OCI-LY3 (cell line): ENCODE measurements around the gene RNASE13.

Source experiments
- H2AFZ ChIP-seq: fragments of 200-600, 300-600 bp; shearing (Covaris generic); 2 replicates; pipeline ENCODE4 v1.6.0; 2014; ENCODE audit warnings: antibody characterized with exemption, low read depth, low read length
- H3K27ac ChIP-seq: fragments of 200-600, 300-600 bp; sonication (generic); 2 replicates; pipeline ENCODE4 v1.5.1; 2014; ENCODE audit warnings: mild to moderate bottlenecking, low read length, moderate library complexity, mixed read lengths
- H3K27me3 ChIP-seq: fragments of 200-600, 300-600 bp; sonication (generic); 2 replicates; pipeline ENCODE4 v1.6.1; 2014; ENCODE audit warnings: low read depth, low read length, mixed read lengths
- H3K36me3 ChIP-seq: fragments of 200-600, 300-600 bp; sonication (generic); replicated peaks from 2 replicates; pipeline ENCODE3; 2014; ENCODE audit warnings: low read depth, low read length, mixed read lengths
- H3K4me1 ChIP-seq: fragments of 300-600, 200-600 bp; sonication (generic); 2 replicates; pipeline ENCODE4 v1.6.1; 2014; ENCODE audit warnings: low read length, mixed read lengths
- H3K4me2 ChIP-seq: fragments of 200-600, 300-600 bp; sonication (generic); 2 replicates; pipeline ENCODE4 v1.6.1; 2014; ENCODE audit warnings: low read length, mixed read lengths
- H3K4me3 ChIP-seq: fragments of 300-600, 200-600 bp; sonication (generic); 2 replicates; pipeline ENCODE4 v1.5.1; 2014; ENCODE audit warnings: antibody characterized with exemption, mild to moderate bottlenecking, low read length, moderate library complexity
- H3K79me2 ChIP-seq: fragments of 300-600, 200-600 bp; shearing (Covaris generic); 2 replicates; pipeline ENCODE4 v1.6.1; 2014; ENCODE audit warnings: mild to moderate bottlenecking, low read length, mixed read lengths
- H3K9ac ChIP-seq: fragments of 300-600, 200-600 bp; shearing (Covaris generic); 2 replicates; pipeline ENCODE4 v1.6.0; 2014; ENCODE audit warnings: mild to moderate bottlenecking, low read length, moderate library complexity
- H3K9me3 ChIP-seq: fragments of 200-600, 300-600 bp; shearing (Covaris generic); 2 replicates; pipeline ENCODE4 v1.6.1; 2014; ENCODE audit warnings: low read length, mixed read lengths; ENCODE audit not compliant: insufficient read depth
- H4K20me1 ChIP-seq: fragments of 200-600, 300-600 bp; sonication (generic); 2 replicates; pipeline ENCODE4 v1.6.1; 2016; ENCODE audit warnings: low read length, mixed read lengths; ENCODE audit not compliant: insufficient read depth
- EZH2phosphoT487 ChIP-seq: fragments of 200-600 bp; shearing (Covaris generic); IDR thresholded peaks from 2 replicates; pipeline ENCODE4 v1.6.1; 2018; ENCODE audit warnings: antibody characterized with exemption, mixed run types, low read depth
- TF ChIP-seq, protein P1 (sequence below): fragments of 200-600, 300-600 bp; sonication (generic); IDR thresholded peaks from 2 replicates; pipeline ENCODE4 v1.5.1; 2014; ENCODE audit warnings: antibody characterized with exemption, low read length, low read depth

The RNASE13 gene

DNA sequence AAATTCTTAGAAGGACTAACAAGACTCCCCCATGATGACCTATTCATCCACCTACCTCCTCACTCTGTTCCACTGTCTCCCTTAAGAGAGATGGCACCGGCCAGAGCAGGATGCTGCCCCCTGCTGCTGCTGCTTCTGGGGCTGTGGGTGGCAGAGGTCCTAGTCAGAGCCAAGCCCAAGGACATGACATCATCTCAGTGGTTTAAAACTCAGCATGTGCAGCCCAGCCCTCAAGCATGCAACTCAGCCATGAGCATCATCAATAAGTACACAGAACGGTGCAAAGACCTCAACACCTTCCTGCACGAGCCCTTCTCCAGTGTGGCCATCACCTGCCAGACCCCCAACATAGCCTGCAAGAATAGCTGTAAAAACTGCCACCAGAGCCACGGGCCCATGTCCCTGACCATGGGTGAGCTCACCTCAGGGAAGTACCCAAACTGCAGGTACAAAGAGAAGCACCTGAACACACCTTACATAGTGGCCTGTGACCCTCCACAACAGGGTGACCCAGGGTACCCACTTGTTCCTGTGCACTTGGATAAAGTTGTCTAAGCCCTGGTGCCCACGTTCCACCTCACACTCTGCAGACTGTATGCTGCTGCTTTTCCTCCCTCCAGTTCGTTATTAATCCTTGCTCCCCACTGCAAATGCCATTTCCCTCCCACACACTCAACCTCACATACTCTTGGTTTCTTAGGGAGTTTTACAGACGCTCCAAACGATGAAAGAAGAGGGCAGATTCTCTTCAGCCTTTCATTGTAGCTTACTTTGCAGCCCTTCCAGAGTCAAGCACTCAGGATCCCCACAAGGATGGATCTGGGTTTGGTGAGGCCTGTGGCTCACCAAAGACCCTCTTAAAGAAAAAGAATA, 23.4 kb upstream of the RNASE13 start, which contains the start of gene RNASE8:
RNASE8 (plus strand) TSS at position 20 of the 873 bp plus-strand sequence; CDS start at position 91, 71 bp downstream.
- no peak within 1 kb of the TSS for H3K27ac ChIP-seq
- no peak within 1 kb of the TSS for H3K4me3 ChIP-seq
- H3K9me3 ChIP-seq = no peaks in the 10 kb centered on the region
- H3K36me3 ChIP-seq = no peaks in the 10 kb centered on the region
- no peak within 1 kb of the TSS for H2AFZ ChIP-seq
- H3K9ac ChIP-seq = no peak within 1 kb of the TSS
- no peaks in the 10 kb centered on the region for H3K79me2 ChIP-seq
- no peaks in the 10 kb centered on the region for H4K20me1 ChIP-seq
- H3K4me1 ChIP-seq = no peaks in the 10 kb centered on the region
- peaks cover 31% of the 10 kb centered on the region for H3K27me3 ChIP-seq
- TF ChIP-seq, protein P1, sequence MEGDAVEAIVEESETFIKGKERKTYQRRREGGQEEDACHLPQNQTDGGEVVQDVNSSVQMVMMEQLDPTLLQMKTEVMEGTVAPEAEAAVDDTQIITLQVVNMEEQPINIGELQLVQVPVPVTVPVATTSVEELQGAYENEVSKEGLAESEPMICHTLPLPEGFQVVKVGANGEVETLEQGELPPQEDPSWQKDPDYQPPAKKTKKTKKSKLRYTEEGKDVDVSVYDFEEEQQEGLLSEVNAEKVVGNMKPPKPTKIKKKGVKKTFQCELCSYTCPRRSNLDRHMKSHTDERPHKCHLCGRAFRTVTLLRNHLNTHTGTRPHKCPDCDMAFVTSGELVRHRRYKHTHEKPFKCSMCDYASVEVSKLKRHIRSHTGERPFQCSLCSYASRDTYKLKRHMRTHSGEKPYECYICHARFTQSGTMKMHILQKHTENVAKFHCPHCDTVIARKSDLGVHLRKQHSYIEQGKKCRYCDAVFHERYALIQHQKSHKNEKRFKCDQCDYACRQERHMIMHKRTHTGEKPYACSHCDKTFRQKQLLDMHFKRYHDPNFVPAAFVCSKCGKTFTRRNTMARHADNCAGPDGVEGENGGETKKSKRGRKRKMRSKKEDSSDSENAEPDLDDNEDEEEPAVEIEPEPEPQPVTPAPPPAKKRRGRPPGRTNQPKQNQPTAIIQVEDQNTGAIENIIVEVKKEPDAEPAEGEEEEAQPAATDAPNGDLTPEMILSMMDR = peak; percentile 20; the same call in 1 of the 2 replicates
- no peak for TF ChIP-seq EZH2phosphoT487
- H3K4me2 ChIP-seq = no peak within 1 kb of the TSS

DNA sequence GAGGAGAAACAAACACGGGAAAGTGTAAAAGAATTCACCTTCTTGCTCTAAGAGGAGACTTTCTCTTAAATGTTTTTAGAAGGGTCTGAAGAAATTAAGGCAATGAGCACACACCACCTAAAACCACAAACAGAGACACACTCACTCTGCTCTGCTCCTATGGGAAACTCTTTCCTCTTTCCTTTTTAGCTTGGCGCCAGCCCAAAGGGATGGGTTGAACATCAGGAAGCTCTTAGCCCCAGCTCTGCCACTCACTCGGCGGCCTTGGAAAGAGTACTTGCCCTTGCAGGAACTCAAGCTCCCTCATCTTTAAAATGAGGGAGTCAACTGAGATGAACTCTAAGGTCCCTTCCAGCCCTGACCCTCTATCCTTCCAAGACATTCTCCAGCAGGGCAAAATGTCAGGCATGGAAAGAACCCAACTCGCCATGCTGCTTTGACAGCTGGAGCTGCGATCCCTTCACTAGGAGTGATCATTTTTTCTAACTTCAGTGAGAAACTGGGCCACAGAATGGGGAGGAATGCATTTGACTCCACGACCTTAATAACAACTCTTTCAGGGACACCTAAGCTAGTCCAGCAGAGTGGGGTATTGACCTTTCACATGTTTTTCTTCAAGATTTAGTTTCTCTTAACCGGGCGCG, 22.0 kb upstream of the RNASE13 start:
- no peak overlapping the region for H3K4me3 ChIP-seq
- no peak overlapping the region for H2AFZ ChIP-seq
- H3K4me2 ChIP-seq = no peak overlapping the region
- H3K4me1 ChIP-seq = no peaks in the 10 kb centered on the region
- H3K9ac ChIP-seq = no peak overlapping the region
- no peaks in the 10 kb centered on the region for H3K79me2 ChIP-seq
- H4K20me1 ChIP-seq = no peaks in the 10 kb centered on the region
- no peaks in the 10 kb centered on the region for H3K36me3 ChIP-seq
- H3K27ac ChIP-seq = no peak overlapping the region
- TF ChIP-seq, protein P1 = no peak
- TF ChIP-seq EZH2phosphoT487 = no peak
- no peaks in the 10 kb centered on the region for H3K9me3 ChIP-seq
- peaks cover 18% of the 10 kb centered on the region for H3K27me3 ChIP-seq

GRCh38 chr14:21055432-21056117, 21.0 kb upstream of the RNASE13 start:
- Histone ChIP-seq H3K27me3 (peaks cover 8% of the 10 kb centered on the region; the same call in 1 of the 2 replicates), H3K36me3 (no peaks in the 10 kb centered on the region), H3K27ac (no peak overlapping the region), H3K4me1 (peaks cover 5% of the 10 kb centered on the region), H2AFZ (no peak overlapping the region), H3K79me2 (no peaks in the 10 kb centered on the region), H3K9me3 (no peaks in the 10 kb centered on the region), H3K4me3 (no peak overlapping the region), H3K9ac (no peak overlapping the region), H4K20me1 (no peaks in the 10 kb centered on the region), H3K4me2 (no peak overlapping the region)
- TF ChIP-seq, protein P1 = no peak
- no peak for TF ChIP-seq EZH2phosphoT487

DNA sequence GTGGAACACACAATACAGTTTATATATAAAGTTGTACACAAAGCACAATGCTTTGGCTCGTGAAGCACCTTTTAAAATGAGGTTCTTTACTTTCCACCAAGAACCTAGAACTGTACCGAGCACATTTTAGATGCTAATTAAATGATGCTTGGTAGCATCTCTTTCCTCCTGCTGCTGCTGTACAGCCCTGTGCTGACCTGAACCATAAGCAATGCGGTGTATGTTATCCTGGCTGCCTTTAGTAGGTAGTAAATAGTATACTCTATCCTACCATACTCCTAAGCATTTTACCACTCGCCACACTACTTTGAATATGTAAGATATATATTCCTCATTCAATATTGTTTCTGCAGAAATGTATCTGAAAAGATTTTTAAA, 20.1 kb upstream of the RNASE13 start:
- Histone ChIP-seq H3K4me3 (no peak overlapping the region), H3K4me1 (peaks cover 8% of the 10 kb centered on the region), H3K4me2 (no peak overlapping the region), H2AFZ (no peak overlapping the region), H3K9ac (no peak overlapping the region), H3K79me2 (no peaks in the 10 kb centered on the region), H3K27me3 (no peaks in the 10 kb centered on the region), H4K20me1 (no peaks in the 10 kb centered on the region), H3K36me3 (no peaks in the 10 kb centered on the region), H3K9me3 (no peaks in the 10 kb centered on the region), H3K27ac (no peak overlapping the region)
- TF ChIP-seq, protein P1 = no peak
